Keratinocyte (primary cell): ENCODE measurements around the gene PDE3A. TPM values are rescaled to one million over a fixed set of nuclear protein-coding genes. Genes with fewer than 3 reads are reported as not detected.

Experiments
- DNase-seq: peaks from one replicate; pipeline ENCODE4 v3.0.0-alpha.2; 2011; ENCODE audit warnings: low read depth, missing footprints, low spot score
- FAIRE-seq: peaks from 2 replicates; lab custom pipeline; 2011; peaks lifted over from hg19 to GRCh38; lab: Jason Lieb, UNC
- H2AFZ ChIP-seq: 2 replicates; pipeline ENCODE4 v1.6.0; 2012; ENCODE audit warnings: low read length, control low read depth, inconsistent platforms; ENCODE audit not compliant: control insufficient read depth
- H3K27ac ChIP-seq: 2 replicates; pipeline ENCODE4 v1.5.1; 2011; ENCODE audit warnings: low read length; ENCODE audit not compliant: control insufficient read depth, insufficient read depth
- H3K27me3 ChIP-seq: 3 replicates; pipeline ENCODE4 v1.6.0; 2011; ENCODE audit warnings: low read length; ENCODE audit not compliant: control insufficient read depth, insufficient read depth; ENCODE audit errors: extremely low read depth
- H3K36me3 ChIP-seq, 2 experiments: 2 replicates in 1 of 2; 3 replicates in 1 of 2; pipeline ENCODE4 v1.5.1; 2011; ENCODE audit warnings: low read length in 2 of 2, mild to moderate bottlenecking in 1 of 2; ENCODE audit not compliant: control insufficient read depth in 2 of 2, insufficient read depth in 2 of 2; ENCODE audit errors: extremely low read depth in 1 of 2
- H3K4me1 ChIP-seq: 3 replicates; pipeline ENCODE4 v1.5.1; 2011; ENCODE audit warnings: low read length; ENCODE audit not compliant: control insufficient read depth, insufficient read depth; ENCODE audit errors: extremely low read depth
- H3K4me2 ChIP-seq: 3 replicates; pipeline ENCODE4 v1.6.0; 2011; ENCODE audit warnings: low read depth, low read length; ENCODE audit not compliant: control insufficient read depth, insufficient read depth; ENCODE audit errors: extremely low read depth
- H3K4me3 ChIP-seq, 3 experiments: fragments of 200-600 bp in 1 of 3; sonication (generic) in 1 of 3; 2 replicates in 2 of 3; 3 replicates in 1 of 3; pipeline ENCODE4 v1.5.1; 2011 to 2016; ENCODE audit warnings: low read length in 3 of 3, mild to moderate bottlenecking in 3 of 3, control low read depth in 2 of 3, inconsistent platforms in 1 of 3, low read depth in 1 of 3, mixed read lengths in 1 of 3, mixed run types in 1 of 3, moderate library complexity in 1 of 3; ENCODE audit not compliant: control insufficient read depth in 2 of 3, insufficient read depth in 2 of 3; ENCODE audit errors: extremely low read depth in 1 of 3
- H3K79me2 ChIP-seq: 2 replicates; pipeline ENCODE4 v1.6.0; 2012; ENCODE audit warnings: low read length; ENCODE audit not compliant: control insufficient read depth, insufficient read depth
- H3K9ac ChIP-seq: 3 replicates; pipeline ENCODE4 v1.6.0; 2011; ENCODE audit warnings: low read length; ENCODE audit not compliant: control insufficient read depth, insufficient read depth; ENCODE audit errors: extremely low read depth
- H3K9me1 ChIP-seq: 3 replicates; pipeline ENCODE4 v1.6.0; 2011; ENCODE audit warnings: low read length; ENCODE audit not compliant: control insufficient read depth, insufficient read depth; ENCODE audit errors: extremely low read depth
- H3K9me3 ChIP-seq: 2 replicates; pipeline ENCODE4 v1.5.1; 2012; ENCODE audit warnings: low read depth, low read length; ENCODE audit not compliant: control insufficient read depth
- H4K20me1 ChIP-seq: 3 replicates; pipeline ENCODE4 v1.6.0; 2011; ENCODE audit warnings: low read length; ENCODE audit not compliant: control insufficient read depth, insufficient read depth; ENCODE audit errors: extremely low read depth
- CTCF ChIP-seq, 3 experiments: IDR thresholded peaks in 1 of 3; conservative IDR thresholded peaks in 1 of 3; optimal IDR thresholded peaks in 1 of 3; 2 replicates in 2 of 3; 3 replicates in 1 of 3; pipeline versions ENCODE3 to v1.5.1; 2011; ENCODE audit warnings: low read length in 3 of 3, mild to moderate bottlenecking in 3 of 3, moderate library complexity in 2 of 3, control low read depth in 1 of 3, inconsistent platforms in 1 of 3; ENCODE audit not compliant: insufficient read depth in 2 of 3; ENCODE audit errors: extremely low read depth in 1 of 3
- EZH2 ChIP-seq: IDR thresholded peaks from one replicate; pipeline ENCODE4 v1.6.1; 2012; ENCODE audit warnings: inconsistent platforms, mild to moderate bottlenecking, low read length, moderate library complexity
- dilution Hi-C: fragments of 300-500 bp; cut with MboI; formaldehyde crosslinking; loops from one replicate; pipeline ENCODE4 v1.7.0; 2020; ENCODE audit warnings: low sequenced_read_pairs; ENCODE audit not compliant: extremely low pct_ligation_motif_present
- polyA plus RNA-seq, 5 experiments: library from polyadenylated mRNA; depleted of rRNA in 3 of 5; stranded (reverse) in 3 of 5; stranded (forward) in 1 of 5; unstranded in 1 of 5; fragments of >200 nt; gene quantifications; 1 replicate in 1 of 5; 2 replicates in 3 of 5; 3 replicates in 1 of 5; pipeline versions ENCODE4 v1.2.1 to v1.2.3, GENCODE V29; 2011 to 2012; ENCODE audit warnings: missing spikeins in 2 of 5, low read depth in 1 of 5, low replicate concordance in 1 of 5

Gene PDE3A
- polyA plus RNA-seq, 1 donor (not counting 4 experiments of a cell fraction or from before 2014, with no cell fraction given), result 0.01 TPM

GRCh38 chr12:20641106-20641505 lies 272.8 kb downstream of the PDE3A start:
- Histone ChIP-seq H3K9ac (no peak overlapping the region), H3K4me3 (no peak overlapping the region), H3K36me3 (no peaks in the 10 kb centered on the region), H3K79me2 (no peaks in the 10 kb centered on the region), H3K27ac (no peak overlapping the region), H4K20me1 (no peaks in the 10 kb centered on the region), H3K27me3 (no peaks in the 10 kb centered on the region), H3K9me3 (no peaks in the 10 kb centered on the region), H3K9me1 (no peaks in the 10 kb centered on the region), H3K4me2 (no peak overlapping the region), H2AFZ (no peak overlapping the region), H3K4me1 (no peaks in the 10 kb centered on the region)
- no peak for TF ChIP-seq CTCF (optimal IDR thresholded peaks at IDR 0.05 in 1 of 3, IDR thresholded peaks at IDR 0.05 in 1 of 3, conservative IDR thresholded peaks at IDR 0.05 in 1 of 3; ENCODE audit: extremely low read depth in 1 of 3, insufficient read depth in 2 of 3, low read length in 3 of 3)
- TF ChIP-seq EZH2, result no peak
- DNase-seq, result no peak
- no peak for FAIRE-seq
- dilution Hi-C loops, result no loop called here

GRCh38 chr12:20643822-20644221 lies 275.5 kb downstream of the PDE3A start:
- Histone ChIP-seq H3K4me2 (no peak overlapping the region), H2AFZ (no peak overlapping the region), H3K4me3 (no peak overlapping the region), H3K27ac (no peak overlapping the region), H3K9me1 (no peaks in the 10 kb centered on the region), H4K20me1 (no peaks in the 10 kb centered on the region), H3K9me3 (no peaks in the 10 kb centered on the region), H3K79me2 (no peaks in the 10 kb centered on the region), H3K4me1 (no peaks in the 10 kb centered on the region), H3K9ac (no peak overlapping the region), H3K36me3 (no peaks in the 10 kb centered on the region), H3K27me3 (no peaks in the 10 kb centered on the region)
- dilution Hi-C loops, result no loop called here
- DNase-seq (no peak), FAIRE-seq (no peak)
- no peak for TF ChIP-seq EZH2
- TF ChIP-seq CTCF (optimal IDR thresholded peaks at IDR 0.05 in 1 of 3, IDR thresholded peaks at IDR 0.05 in 1 of 3, conservative IDR thresholded peaks at IDR 0.05 in 1 of 3; ENCODE audit: extremely low read depth in 1 of 3, insufficient read depth in 2 of 3, low read length in 3 of 3), result no peak
